Ascending aorta (tissue), 2 donors: ENCODE results near the gene MIPEP. TPM values are rescaled to one million over a fixed set of nuclear protein-coding genes. Genes with fewer than 3 reads are reported as not detected.

Experiments
- DNase-seq, 2 donors: peaks; one replicate each; pipeline ENCODE4 v3.0.0-alpha.2; 2019; ENCODE audit warnings: low spot score in 2 of 2
- H3K27ac ChIP-seq, 2 donors: fragments of 200-600 bp; sonication (generic); one replicate each; pipeline ENCODE4 v1.5.1; 2016 to 2017; ENCODE audit warnings: mild to moderate bottlenecking in 1 of 2
- H3K27me3 ChIP-seq: fragments of 200-600 bp; sonication (generic); one replicate; pipeline ENCODE4 v1.5.1; 2017
- H3K36me3 ChIP-seq, 2 donors: fragments of 200-600 bp; sonication (generic); one replicate each; pipeline ENCODE4 v1.5.1; 2016
- H3K4me1 ChIP-seq, 2 donors: fragments of 200-600 bp; sonication (generic); one replicate each; pipeline ENCODE4 v1.5.1; 2016 to 2017; ENCODE audit warnings: mild to moderate bottlenecking in 1 of 2
- H3K4me3 ChIP-seq, 2 donors: fragments of 200-600 bp; sonication (generic); one replicate each; pipeline ENCODE4 v1.5.1; 2016 to 2017; ENCODE audit warnings: mild to moderate bottlenecking in 1 of 2
- H3K9me3 ChIP-seq, 2 donors: fragments of 200-600 bp; sonication (generic); one replicate each; pipeline ENCODE4 v1.5.1; 2016
- CTCF ChIP-seq, 3 experiments: fragments of 200-600 bp in 2 of 3; fragments of 450-650 bp in 1 of 3; sonication (generic) in 2 of 3; IDR thresholded peaks; one replicate each; pipeline ENCODE4 v1.5.1; 2016 to 2019; ENCODE audit warnings: antibody characterized with exemption in 3 of 3, mild to moderate bottlenecking in 1 of 3, moderate library complexity in 1 of 3
- intact Hi-C: fragments of 100-400 bp; cut with DNase I; formaldehyde crosslinking; loops from one replicate; pipeline ENCODE4 v1.15.1; 2023
- total RNA-seq: library from RNA; depleted of rRNA; stranded (reverse); fragments of >200 nt; gene quantifications from one replicate; pipeline ENCODE4 v1.1.0, GENCODE V29; 2016

Gene MIPEP
- total RNA-seq, 1 donor from 2014 or later = 2.8 TPM

GRCh38 chr13:23859455-23859854, 29.7 kb downstream of the MIPEP start:
- Histone ChIP-seq H3K4me3 (no peak overlapping the region), H3K9me3 (no peaks in the 10 kb centered on the region), H3K4me1 (no peaks in the 10 kb centered on the region), H3K36me3 (peaks cover 0 to 14% of the 10 kb centered on the region in 2 donors), H3K27ac (no peak overlapping the region), H3K27me3 (no peaks in the 10 kb centered on the region)
- intact Hi-C loops = no loop called here
- TF ChIP-seq CTCF (IDR thresholded peaks at IDR 0.05) = no peak
- no peak for DNase-seq

- Histone ChIP-seq H3K36me3 (peaks cover 0 to 14% of the 10 kb centered on the region in 2 donors), H3K4me1 (no peaks in the 10 kb centered on the region), H3K4me3 (no peak overlapping the region), H3K27me3 (no peaks in the 10 kb centered on the region), H3K27ac (no peak overlapping the region), H3K9me3 (no peaks in the 10 kb centered on the region)
- no peak for DNase-seq
- no peak for TF ChIP-seq CTCF (IDR thresholded peaks at IDR 0.05)
- intact Hi-C loops = no loop called here
Measured at GRCh38 chr13:23858546-23858945, 30.7 kb downstream of the MIPEP start.

GRCh38 chr13:23856008-23856750, 33.0 kb downstream of the MIPEP start:
- Histone ChIP-seq H3K36me3 (peaks cover 0 to 5% of the 10 kb centered on the region in 2 donors), H3K4me3 (no peak overlapping the region), H3K9me3 (no peaks in the 10 kb centered on the region), H3K4me1 (no peaks in the 10 kb centered on the region), H3K27me3 (no peaks in the 10 kb centered on the region), H3K27ac (no peak overlapping the region)
- intact Hi-C loops = no loop called here
- TF ChIP-seq CTCF (IDR thresholded peaks at IDR 0.05) = no peak
- DNase-seq = no peak

GRCh38 chr13:23855360-23855759, 33.8 kb downstream of the MIPEP start:
- no peak for DNase-seq
- Histone ChIP-seq H3K4me3 (no peak overlapping the region), H3K27ac (no peak overlapping the region), H3K9me3 (no peaks in the 10 kb centered on the region), H3K4me1 (no peaks in the 10 kb centered on the region), H3K27me3 (no peaks in the 10 kb centered on the region), H3K36me3 (no peaks in the 10 kb centered on the region)
- intact Hi-C loops = no loop called here
- no peak for TF ChIP-seq CTCF (IDR thresholded peaks at IDR 0.05)

GRCh38 chr13:23852351-23852750, 36.8 kb downstream of the MIPEP start:
- H3K27ac ChIP-seq = no peak overlapping the region
- TF ChIP-seq CTCF (IDR thresholded peaks at IDR 0.05) = no peak

More at GRCh38 chr13:23852351-23852750, 36.8 kb downstream of the MIPEP start:
- Histone ChIP-seq H3K4me1 (no peaks in the 10 kb centered on the region), H3K9me3 (no peaks in the 10 kb centered on the region), H3K36me3 (peaks cover 0 to 8% of the 10 kb centered on the region in 2 donors), H3K27me3 (no peaks in the 10 kb centered on the region), H3K4me3 (no peak overlapping the region)
- intact Hi-C loops = no loop called here
- DNase-seq = no peak
